WTC11 (cell line): Measurements from ENCODE around the gene HSPB3. TPM values are rescaled to one million over a fixed set of nuclear protein-coding genes. Genes with fewer than 3 reads are reported as not detected.

Experiments
- ATAC-seq: fragments of 200-7000 bp; cut with Tn5 transposase; 2 replicates; pipeline ENCODE4 v1.10.0; 2021; ENCODE audit warnings: mild to moderate bottlenecking, moderate library complexity
- CTCF ChIA-PET: fragments of 300-600 bp; sonication (Branson Sonifier 250); formaldehyde crosslinking; loops from one replicate; lab custom pipeline; 2021; ENCODE audit warnings: antibody characterized with exemption; lab: Charles Lee
- POLR2A ChIA-PET: fragments of 350-600 bp; sonication (Branson Sonifier 250); formaldehyde crosslinking; loops from one replicate; lab custom pipeline; 2021; ENCODE audit warnings: antibody characterized with exemption; lab: Charles Lee
- DNase-seq: peaks from one replicate; pipeline ENCODE4 v3.0.0; 2021; ENCODE audit warnings: low spot score
- H3K27ac Mint-ChIP-seq: 2 replicates; pipeline ENCODE4 v1.8.0; 2021; ENCODE audit warnings: mixed read lengths
- H3K27me3 Mint-ChIP-seq: 2 replicates; pipeline ENCODE4 v1.8.0; 2021; ENCODE audit warnings: low read depth, mild to moderate bottlenecking, moderate library complexity, mixed read lengths
- H3K36me3 Mint-ChIP-seq: 2 replicates; pipeline ENCODE4 v1.8.0; 2021; ENCODE audit warnings: mixed read lengths
- H3K4me1 Mint-ChIP-seq: 2 replicates; pipeline ENCODE4 v1.8.0; 2022; ENCODE audit warnings: mixed read lengths
- H3K4me3 Mint-ChIP-seq: 2 replicates; pipeline ENCODE4 v1.8.0; 2021; ENCODE audit warnings: mild to moderate bottlenecking, moderate library complexity, mixed read lengths
- H3K9me3 Mint-ChIP-seq: 2 replicates; pipeline ENCODE4 v1.8.0; 2021; ENCODE audit warnings: mixed read lengths
- ATF6 ChIP-seq: sonication (generic); formaldehyde crosslinking; IDR thresholded peaks from 2 replicates; pipeline ENCODE4 v1.8.1; 2023; ENCODE audit warnings: mild to moderate bottlenecking, missing genetic modification reagents
- E2F5 ChIP-seq: sonication (generic); formaldehyde crosslinking; IDR thresholded peaks from 2 replicates; pipeline ENCODE4 v1.8.1; 2022; ENCODE audit warnings: mild to moderate bottlenecking, moderate library complexity, missing genetic modification reagents
- ESRRA ChIP-seq: sonication (generic); formaldehyde crosslinking; IDR thresholded peaks from 2 replicates; pipeline ENCODE4 v1.8.1; 2022; ENCODE audit warnings: mild to moderate bottlenecking, missing genetic modification reagents, borderline replicate concordance
- GRHL2 ChIP-seq: fragments of 250-450 bp; sonication (Bioruptor Pico); IDR thresholded peaks from 2 replicates; pipeline ENCODE4 v1.8.0; 2022; ENCODE audit warnings: mild to moderate bottlenecking, moderate library complexity; ENCODE audit not compliant: insufficient replicate concordance, severe bottlenecking
- GTF2I ChIP-seq: fragments of 250-450 bp; sonication (Bioruptor Pico); conservative IDR thresholded peaks from 2 replicates; pipeline ENCODE4 v1.4.0; 2021; ENCODE audit warnings: mild to moderate bottlenecking
- HMGA2 ChIP-seq: fragments of 250-450 bp; sonication (Bioruptor Pico); IDR thresholded peaks from 2 replicates; pipeline ENCODE4 v1.4.0; 2021; ENCODE audit warnings: mild to moderate bottlenecking, moderate library complexity
- JAZF1 ChIP-seq: fragments of 250-450 bp; sonication (Bioruptor Pico); IDR thresholded peaks from 2 replicates; pipeline ENCODE4 v1.9.0; 2021; ENCODE audit warnings: moderate library complexity, mild to moderate bottlenecking, inconsistent platforms
- KAT7 ChIP-seq: sonication (generic); formaldehyde crosslinking; IDR thresholded peaks from 2 replicates; pipeline ENCODE4 v1.8.1; 2023; ENCODE audit warnings: missing genetic modification reagents, mild to moderate bottlenecking, borderline replicate concordance
- MYBL2 ChIP-seq: sonication (generic); formaldehyde crosslinking; IDR thresholded peaks from 2 replicates; pipeline ENCODE4 v1.8.1; 2023; ENCODE audit warnings: mild to moderate bottlenecking, moderate library complexity, missing genetic modification reagents
- NFE2L1 ChIP-seq: sonication (generic); formaldehyde crosslinking; IDR thresholded peaks from 2 replicates; pipeline ENCODE4 v1.8.1; 2023; ENCODE audit warnings: missing genetic modification reagents
- NFYB ChIP-seq: sonication (generic); formaldehyde crosslinking; conservative IDR thresholded peaks from 2 replicates; pipeline ENCODE4 v1.8.0; 2022; ENCODE audit warnings: low read depth, missing genetic modification reagents
- NR2C2 ChIP-seq: sonication (generic); formaldehyde crosslinking; IDR thresholded peaks from 2 replicates; pipeline ENCODE4 v1.8.0; 2022; ENCODE audit warnings: mild to moderate bottlenecking, missing genetic modification reagents
- NR3C1 ChIP-seq: sonication (generic); formaldehyde crosslinking; conservative IDR thresholded peaks from 2 replicates; pipeline ENCODE4 v1.8.1; 2023; ENCODE audit warnings: low read depth, mild to moderate bottlenecking, missing genetic modification reagents
- SMAD3 ChIP-seq: sonication (generic); formaldehyde crosslinking; IDR thresholded peaks from 2 replicates; pipeline ENCODE4 v1.8.0; 2022; ENCODE audit warnings: missing genetic modification reagents, mild to moderate bottlenecking, borderline replicate concordance
- TCF7 ChIP-seq: sonication (generic); formaldehyde crosslinking; IDR thresholded peaks from 2 replicates; pipeline ENCODE4 v1.8.0; 2022; ENCODE audit warnings: mild to moderate bottlenecking, low read depth, missing genetic modification reagents, moderate library complexity
- TEAD4 ChIP-seq: sonication (generic); formaldehyde crosslinking; IDR thresholded peaks from 2 replicates; pipeline ENCODE4 v1.8.0; 2022; ENCODE audit warnings: mild to moderate bottlenecking, missing genetic modification reagents
- ZNF232 ChIP-seq: sonication (generic); formaldehyde crosslinking; IDR thresholded peaks from 2 replicates; pipeline ENCODE4 v1.8.0; 2022; ENCODE audit warnings: mild to moderate bottlenecking, missing genetic modification reagents
- ZNF416 ChIP-seq: fragments of 250-450 bp; sonication (Bioruptor Pico); IDR thresholded peaks from 2 replicates; pipeline ENCODE4 v1.9.0; 2021; ENCODE audit warnings: mild to moderate bottlenecking, inconsistent platforms
- total RNA-seq: library from RNA; stranded (reverse); gene quantifications from 3 replicates; pipeline ENCODE4 v1.2.3, GENCODE V29; 2021
- TF ChIP-seq, protein P1 (sequence below): sonication (generic); formaldehyde crosslinking; IDR thresholded peaks from 2 replicates; pipeline ENCODE4 v1.8.1; 2022; ENCODE audit warnings: mild to moderate bottlenecking, missing genetic modification reagents, moderate library complexity, borderline replicate concordance
- TF ChIP-seq, protein P2 (sequence below): fragments of 250-450 bp; sonication (Bioruptor Pico); conservative IDR thresholded peaks from 2 replicates; pipeline ENCODE4 v1.9.0; 2021; ENCODE audit warnings: mild to moderate bottlenecking
- TF ChIP-seq, protein P3 (sequence below): sonication (generic); formaldehyde crosslinking; IDR thresholded peaks from 2 replicates; pipeline ENCODE4 v1.8.0; 2023; ENCODE audit warnings: mild to moderate bottlenecking, missing genetic modification reagents
- TF ChIP-seq, protein P4 (sequence below): sonication (generic); formaldehyde crosslinking; IDR thresholded peaks from 2 replicates; pipeline ENCODE4 v1.8.1; 2022; ENCODE audit warnings: low read depth, missing genetic modification reagents, borderline replicate concordance

HSPB3 gene
- total RNA-seq, 1 experiment from 2014 or later: not detected

DNA sequence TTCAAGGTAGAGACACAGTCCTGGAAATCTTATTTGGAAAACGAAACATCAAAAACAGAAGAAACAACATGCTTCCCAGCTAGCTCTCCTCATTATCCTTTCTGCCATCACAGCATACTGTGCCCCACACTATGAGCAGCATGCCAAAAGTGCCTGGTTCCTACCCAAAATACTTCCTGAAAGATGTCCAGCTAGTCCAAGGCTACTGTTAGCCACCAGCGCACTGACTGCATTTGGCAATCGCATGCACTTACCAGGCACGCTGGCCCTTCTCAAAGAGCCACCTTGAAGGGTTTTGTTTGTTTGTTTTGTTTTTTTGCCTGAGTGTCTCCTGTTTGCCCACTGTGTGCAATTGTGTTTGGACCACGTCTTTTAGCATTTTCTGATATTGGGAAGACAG lies 6.8 kb downstream of the HSPB3 start:
- Mint-ChIP-seq H3K4me1 (peaks cover 5% of the 10 kb centered on the region), H3K27me3 (peaks cover 3% of the 10 kb centered on the region; the same call in 1 of the 2 replicates), H3K9me3 (peaks cover 29% of the 10 kb centered on the region), H3K27ac (no peak overlapping the region), H3K36me3 (peaks cover 32% of the 10 kb centered on the region), H3K4me3 (no peak overlapping the region)
- DNase-seq (no peak), ATAC-seq (no peak)
- ChIA-PET POLR2A (no interaction called here), CTCF (no interaction called here)
- no peak for TF ChIP-seq NFYB
- TF ChIP-seq NFE2L1 (CRISPR knock-in tag): no peak
- TF ChIP-seq TEAD4 (CRISPR knock-in tag): no peak
- no peak for TF ChIP-seq GTF2I (CRISPR knock-in tag)
- no peak for TF ChIP-seq ATF6
- no peak for TF ChIP-seq ZNF416 (CRISPR knock-in tag)
- TF ChIP-seq, protein P1, sequence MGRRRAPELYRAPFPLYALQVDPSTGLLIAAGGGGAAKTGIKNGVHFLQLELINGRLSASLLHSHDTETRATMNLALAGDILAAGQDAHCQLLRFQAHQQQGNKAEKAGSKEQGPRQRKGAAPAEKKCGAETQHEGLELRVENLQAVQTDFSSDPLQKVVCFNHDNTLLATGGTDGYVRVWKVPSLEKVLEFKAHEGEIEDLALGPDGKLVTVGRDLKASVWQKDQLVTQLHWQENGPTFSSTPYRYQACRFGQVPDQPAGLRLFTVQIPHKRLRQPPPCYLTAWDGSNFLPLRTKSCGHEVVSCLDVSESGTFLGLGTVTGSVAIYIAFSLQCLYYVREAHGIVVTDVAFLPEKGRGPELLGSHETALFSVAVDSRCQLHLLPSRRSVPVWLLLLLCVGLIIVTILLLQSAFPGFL (CRISPR knock-in tag): no peak
- no peak for TF ChIP-seq NR2C2 (CRISPR knock-in tag)
- no peak for TF ChIP-seq TCF7 (CRISPR knock-in tag)
- TF ChIP-seq E2F5 (CRISPR knock-in tag): no peak
- TF ChIP-seq ZNF232: no peak
- no peak for TF ChIP-seq NR3C1 (CRISPR knock-in tag)
- TF ChIP-seq JAZF1 (CRISPR knock-in tag): no peak
- TF ChIP-seq ESRRA (CRISPR knock-in tag): no peak
- TF ChIP-seq GRHL2 (CRISPR knock-in tag): no peak
- TF ChIP-seq, protein P2, sequence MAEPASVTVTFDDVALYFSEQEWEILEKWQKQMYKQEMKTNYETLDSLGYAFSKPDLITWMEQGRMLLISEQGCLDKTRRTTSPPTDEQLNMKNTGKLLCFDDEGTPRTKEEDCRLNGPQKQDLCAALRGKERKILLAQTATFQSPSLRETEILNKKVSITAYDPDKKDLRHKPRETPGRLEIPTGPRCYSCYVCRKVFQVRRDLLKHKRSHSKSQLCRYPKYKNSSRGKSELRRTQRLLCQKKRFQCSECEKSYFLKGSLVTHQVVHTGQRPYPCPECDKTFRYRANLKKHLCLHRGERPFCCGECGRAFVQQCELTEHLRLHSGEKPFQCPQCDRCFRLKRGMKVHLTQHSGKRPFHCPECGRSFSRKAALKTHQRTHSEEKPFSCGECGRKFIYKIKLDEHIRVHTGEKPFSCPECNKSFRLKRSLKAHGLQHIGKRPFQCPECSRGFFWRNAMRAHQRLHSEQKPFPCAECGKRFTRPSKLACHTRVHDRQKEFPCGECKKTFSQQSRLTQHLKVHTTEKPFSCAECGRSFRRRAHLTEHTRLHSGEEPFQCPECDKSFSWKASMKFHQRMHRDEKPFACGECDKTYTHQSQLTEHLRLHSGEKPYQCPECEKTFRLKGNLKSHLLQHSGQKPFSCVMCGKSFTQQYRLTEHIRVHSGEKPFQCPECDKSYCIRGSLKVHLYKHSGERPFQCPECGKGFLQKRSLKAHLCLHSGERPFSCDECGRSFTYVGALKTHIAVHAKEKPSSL (CRISPR knock-in tag): no peak
- no peak for TF ChIP-seq MYBL2
- TF ChIP-seq KAT7: no peak
- TF ChIP-seq, all 79 proteins: peak for 0

DNA sequence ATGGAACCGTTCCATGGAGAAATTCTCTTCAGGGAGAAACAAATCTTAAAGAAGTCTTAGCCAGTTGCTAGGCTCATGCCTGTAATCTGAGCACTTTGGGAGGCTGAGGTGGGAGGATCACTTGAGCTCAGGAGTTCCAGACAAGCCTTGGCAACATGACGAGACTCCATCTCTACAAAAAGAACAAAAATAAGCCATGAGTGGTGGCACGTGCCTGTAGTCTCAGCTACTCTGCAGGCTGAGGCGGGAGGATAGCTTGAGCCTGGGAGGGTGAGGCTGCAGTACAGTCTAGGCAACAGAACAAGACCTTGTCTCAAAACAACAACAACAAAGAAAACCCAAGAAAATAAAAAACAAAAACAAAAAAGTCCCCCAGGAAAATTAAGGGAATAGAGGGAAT lies 8.2 kb downstream of the HSPB3 start:
- Mint-ChIP-seq H3K36me3 (peaks cover 32% of the 10 kb centered on the region), H3K9me3 (peaks cover 29% of the 10 kb centered on the region), H3K27me3 (peaks cover 3% of the 10 kb centered on the region; the same call in 1 of the 2 replicates), H3K4me1 (no peaks in the 10 kb centered on the region), H3K27ac (no peak overlapping the region), H3K4me3 (no peak overlapping the region)
- POLR2A ChIA-PET: no interaction called here
- no peak for DNase-seq
- CTCF ChIA-PET: no interaction called here
- no peak for ATAC-seq
- TF ChIP-seq KAT7 (no peak), HMGA2 (CRISPR knock-in tag) (no peak), NFYB (no peak), SMAD3 (CRISPR knock-in tag) (no peak), ATF6 (no peak)
- TF ChIP-seq, protein P3, sequence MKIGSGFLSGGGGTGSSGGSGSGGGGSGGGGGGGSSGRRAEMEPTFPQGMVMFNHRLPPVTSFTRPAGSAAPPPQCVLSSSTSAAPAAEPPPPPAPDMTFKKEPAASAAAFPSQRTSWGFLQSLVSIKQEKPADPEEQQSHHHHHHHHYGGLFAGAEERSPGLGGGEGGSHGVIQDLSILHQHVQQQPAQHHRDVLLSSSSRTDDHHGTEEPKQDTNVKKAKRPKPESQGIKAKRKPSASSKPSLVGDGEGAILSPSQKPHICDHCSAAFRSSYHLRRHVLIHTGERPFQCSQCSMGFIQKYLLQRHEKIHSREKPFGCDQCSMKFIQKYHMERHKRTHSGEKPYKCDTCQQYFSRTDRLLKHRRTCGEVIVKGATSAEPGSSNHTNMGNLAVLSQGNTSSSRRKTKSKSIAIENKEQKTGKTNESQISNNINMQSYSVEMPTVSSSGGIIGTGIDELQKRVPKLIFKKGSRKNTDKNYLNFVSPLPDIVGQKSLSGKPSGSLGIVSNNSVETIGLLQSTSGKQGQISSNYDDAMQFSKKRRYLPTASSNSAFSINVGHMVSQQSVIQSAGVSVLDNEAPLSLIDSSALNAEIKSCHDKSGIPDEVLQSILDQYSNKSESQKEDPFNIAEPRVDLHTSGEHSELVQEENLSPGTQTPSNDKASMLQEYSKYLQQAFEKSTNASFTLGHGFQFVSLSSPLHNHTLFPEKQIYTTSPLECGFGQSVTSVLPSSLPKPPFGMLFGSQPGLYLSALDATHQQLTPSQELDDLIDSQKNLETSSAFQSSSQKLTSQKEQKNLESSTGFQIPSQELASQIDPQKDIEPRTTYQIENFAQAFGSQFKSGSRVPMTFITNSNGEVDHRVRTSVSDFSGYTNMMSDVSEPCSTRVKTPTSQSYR (CRISPR knock-in tag): no peak
- TF ChIP-seq, protein P4, sequence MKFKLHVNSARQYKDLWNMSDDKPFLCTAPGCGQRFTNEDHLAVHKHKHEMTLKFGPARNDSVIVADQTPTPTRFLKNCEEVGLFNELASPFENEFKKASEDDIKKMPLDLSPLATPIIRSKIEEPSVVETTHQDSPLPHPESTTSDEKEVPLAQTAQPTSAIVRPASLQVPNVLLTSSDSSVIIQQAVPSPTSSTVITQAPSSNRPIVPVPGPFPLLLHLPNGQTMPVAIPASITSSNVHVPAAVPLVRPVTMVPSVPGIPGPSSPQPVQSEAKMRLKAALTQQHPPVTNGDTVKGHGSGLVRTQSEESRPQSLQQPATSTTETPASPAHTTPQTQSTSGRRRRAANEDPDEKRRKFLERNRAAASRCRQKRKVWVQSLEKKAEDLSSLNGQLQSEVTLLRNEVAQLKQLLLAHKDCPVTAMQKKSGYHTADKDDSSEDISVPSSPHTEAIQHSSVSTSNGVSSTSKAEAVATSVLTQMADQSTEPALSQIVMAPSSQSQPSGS (CRISPR knock-in tag): no peak
